HepG2 (cell line): ENCODE data around the gene ZFYVE28. TPM values are rescaled to one million over a fixed set of nuclear protein-coding genes. Genes with fewer than 3 reads are reported as not detected.

Experiments
- FIP1L1 ChIP-seq: fragments of 200-400 bp; formaldehyde crosslinking; IDR thresholded peaks from 2 replicates; pipeline ENCODE4 v1.6.1; 2018; ENCODE audit warnings: low read depth, mild to moderate bottlenecking, low read length, moderate library complexity, borderline replicate concordance; ENCODE audit not compliant: insufficient read depth
- MAX ChIP-seq: IDR thresholded peaks from 2 replicates; pipeline ENCODE4 v1.6.1; 2012; ENCODE audit warnings: inconsistent platforms
- MAZ ChIP-seq, 2 experiments: sonication (generic) in 1 of 2; formaldehyde crosslinking in 1 of 2; IDR thresholded peaks; 2 replicates each; pipeline versions ENCODE4 v1.5.0 to v1.6.1; 2012 to 2020; ENCODE audit warnings: low read depth in 2 of 2, mild to moderate bottlenecking in 2 of 2, borderline replicate concordance in 1 of 2, improper control_type of control experiment in 1 of 2, low read length in 1 of 2, missing genetic modification reagents in 1 of 2, moderate library complexity in 1 of 2
- MTF2 ChIP-seq: sonication (generic); formaldehyde crosslinking; IDR thresholded peaks from 2 replicates; pipeline ENCODE4 v1.5.0; 2020; ENCODE audit warnings: missing genetic modification reagents, borderline replicate concordance
- MYC ChIP-seq: sonication (generic); formaldehyde crosslinking; IDR thresholded peaks from 2 replicates; pipeline ENCODE4 v1.9.0; 2021; ENCODE audit warnings: missing genetic modification reagents, borderline replicate concordance
- NAIF1 ChIP-seq: sonication (generic); formaldehyde crosslinking; IDR thresholded peaks from 2 replicates; pipeline ENCODE4 v1.5.0; 2020; ENCODE audit warnings: mild to moderate bottlenecking, missing genetic modification reagents, borderline replicate concordance
- ONECUT2 ChIP-seq: sonication (generic); formaldehyde crosslinking; IDR thresholded peaks from 2 replicates; pipeline ENCODE4 v1.4.0; 2020; ENCODE audit warnings: missing genetic modification reagents
- REL ChIP-seq: sonication (generic); formaldehyde crosslinking; conservative IDR thresholded peaks from 2 replicates; pipeline ENCODE4 v1.8.0; 2022; ENCODE audit warnings: mild to moderate bottlenecking, missing genetic modification reagents, moderate library complexity
- RNF2 ChIP-seq: fragments of 450-650 bp; conservative IDR thresholded peaks from 2 replicates; pipeline ENCODE4 v1.6.1; 2016; ENCODE audit warnings: low read depth
- TEAD2 ChIP-seq: sonication (generic); formaldehyde crosslinking; IDR thresholded peaks from 2 replicates; pipeline ENCODE4 v1.9.0; 2021; ENCODE audit warnings: missing genetic modification reagents
- TP53 ChIP-seq: sonication (generic); formaldehyde crosslinking; conservative IDR thresholded peaks from 2 replicates; pipeline ENCODE4 v1.4.0; 2020; ENCODE audit warnings: missing genetic modification reagents
- ZC3H13 ChIP-seq: sonication (generic); formaldehyde crosslinking; IDR thresholded peaks from 2 replicates; pipeline ENCODE4 v1.8.1; 2023; ENCODE audit warnings: mild to moderate bottlenecking, missing genetic modification reagents, moderate library complexity
- ZFP91 ChIP-seq: sonication (generic); formaldehyde crosslinking; IDR thresholded peaks from 2 replicates; pipeline ENCODE4 v1.9.0; 2022; ENCODE audit warnings: missing genetic modification reagents, mild to moderate bottlenecking, borderline replicate concordance
- ZNF326 ChIP-seq: sonication (generic); formaldehyde crosslinking; IDR thresholded peaks from 2 replicates; pipeline ENCODE4 v1.4.0; 2020; ENCODE audit warnings: missing genetic modification reagents, borderline replicate concordance
- ZNF510 ChIP-seq: sonication (generic); formaldehyde crosslinking; IDR thresholded peaks from 2 replicates; pipeline ENCODE4 v1.4.0; 2020; ENCODE audit warnings: low read depth, mild to moderate bottlenecking, missing genetic modification reagents
- ZNF547 ChIP-seq: sonication (generic); formaldehyde crosslinking; IDR thresholded peaks from 2 replicates; pipeline ENCODE4 v1.5.1; 2020; ENCODE audit warnings: mild to moderate bottlenecking, missing genetic modification reagents
- ZSCAN20 ChIP-seq: sonication (generic); formaldehyde crosslinking; IDR thresholded peaks from 2 replicates; pipeline ENCODE4 v1.4.0; 2020; ENCODE audit warnings: missing genetic modification reagents, mild to moderate bottlenecking, borderline replicate concordance
- polyA plus RNA-seq, 8 experiments: library from polyadenylated mRNA; depleted of rRNA in 3 of 8; stranded (reverse) in 7 of 8; unstranded in 1 of 8; fragments of >200 nt; fragmentation: Illumina TruSeq in 4 of 8; extraction: Trizol in 4 of 8; gene quantifications; 2 replicates each; pipeline versions ENCODE4 v1.2.1 to v1.2.3, GENCODE V29; 2011 to 2016; ENCODE audit warnings: low read depth in 4 of 8, missing spikeins in 1 of 8, mixed read lengths in 1 of 8; ENCODE audit not compliant: insufficient read depth in 1 of 8
- total RNA-seq, 5 experiments: library from RNA; depleted of rRNA; stranded (reverse); fragments of >200 nt; fragmentation: Illumina TruSeq; extraction: Trizol; gene quantifications; 2 replicates each; pipeline ENCODE4 v1.2.3, GENCODE V29; 2016; ENCODE audit warnings: low read depth in 1 of 5
- TF ChIP-seq, protein P1 (sequence below): sonication (generic); formaldehyde crosslinking; IDR thresholded peaks from 2 replicates; pipeline ENCODE4 v1.4.0; 2020; ENCODE audit warnings: mild to moderate bottlenecking, missing genetic modification reagents
- TF ChIP-seq, protein P2 (sequence below): sonication (generic); formaldehyde crosslinking; IDR thresholded peaks from 2 replicates; pipeline ENCODE4 v1.4.0; 2020; ENCODE audit warnings: missing genetic modification reagents, mild to moderate bottlenecking, borderline replicate concordance
- TF ChIP-seq, protein P3 (sequence below): IDR thresholded peaks from 2 replicates; pipeline ENCODE4 v1.6.1; 2012; ENCODE audit warnings: low read depth, low read length, improper control_type of control experiment

The ZFYVE28 gene
- total and polyA plus RNA-seq, 2 of the 13 experiments (the other 11 are each of a cell fraction or from before 2014, with no cell fraction given) = 0.12 to 0.22 TPM

DNA sequence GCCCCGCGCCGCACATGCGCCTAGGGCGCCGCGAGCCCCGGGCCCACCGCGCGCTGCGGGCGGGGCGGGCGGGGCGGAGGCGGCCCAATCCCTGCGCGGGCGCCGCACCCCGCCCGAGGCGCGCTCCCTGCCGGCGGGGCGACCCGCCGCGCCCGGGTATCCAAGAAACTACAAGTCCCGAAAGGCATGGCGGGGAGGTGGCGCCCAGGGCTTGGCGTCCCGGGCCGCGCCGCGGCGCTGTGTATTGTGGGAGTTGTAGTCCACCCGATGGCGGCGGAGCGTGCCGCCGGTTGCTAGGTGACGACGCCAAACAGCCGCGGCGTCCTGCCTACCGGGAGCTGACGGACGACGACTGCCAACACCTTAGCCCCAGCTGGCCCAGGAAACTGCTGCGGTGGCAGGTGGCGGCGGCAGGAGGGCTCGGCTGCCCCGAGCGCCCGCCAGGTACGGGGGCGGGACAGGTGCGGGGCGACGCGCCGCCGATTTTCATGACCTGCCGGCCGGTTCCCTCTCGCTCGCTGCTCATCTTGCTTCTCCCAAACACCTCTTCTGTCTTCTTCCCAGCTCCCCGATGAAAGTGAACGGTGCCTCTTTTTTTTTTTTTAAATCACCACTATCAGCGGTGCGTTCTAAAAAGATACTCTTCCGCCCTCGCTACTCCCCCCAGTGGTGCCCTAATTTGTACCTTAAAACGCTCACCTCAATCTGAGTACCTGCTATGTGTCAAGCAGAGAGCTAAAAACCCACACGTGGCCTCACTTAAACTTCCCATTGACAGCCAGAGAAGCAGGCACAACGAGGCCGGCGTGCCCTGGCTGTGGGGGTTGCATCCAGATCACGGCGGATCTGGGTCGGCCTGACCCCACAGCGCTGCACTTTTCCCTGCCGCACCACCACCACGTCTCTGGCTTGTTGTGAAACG lies 466 bp upstream of the ZFYVE28 start, which contains the start of gene CFAP99 (continued):
- TF ChIP-seq ONECUT2 (CRISPR knock-in tag) (no peak), MYC (CRISPR knock-in tag) (0 out of 2 replicates have a peak, but pooled peaks have one; percentile 16), MTF2 (CRISPR knock-in tag) (0 out of 2 replicates have a peak, but pooled peaks have one; percentile 16), ZSCAN20 (CRISPR knock-in tag) (no peak), FIP1L1 (no peak), TEAD2 (CRISPR knock-in tag) (no peak), ZNF547 (CRISPR knock-in tag) (no peak), ZFP91 (CRISPR knock-in tag) (peak; percentile 35; the same call in 1 of the 2 replicates), ZNF326 (CRISPR knock-in tag) (no peak), ZNF510 (0 out of 2 replicates have a peak, but pooled peaks have one; percentile 27), REL (CRISPR knock-in tag) (no peak), NAIF1 (CRISPR knock-in tag) (no peak), MAX (0 out of 2 replicates have a peak, but pooled peaks have one; percentile 49), TP53 (no peak), ZC3H13 (CRISPR knock-in tag) (no peak), RNF2 (0 out of 2 replicates have a peak, but pooled peaks have one; percentile 54), MAZ (IDR thresholded peaks at IDR 0.05; ENCODE audit: borderline replicate concordance, low read depth, low read length) (no peak), MAZ (CRISPR knock-in tag; IDR thresholded peaks at IDR 0.05; ENCODE audit: low read depth) (peak; percentile 27; the same call in 1 of the 2 replicates)
- TF ChIP-seq, protein P1, sequence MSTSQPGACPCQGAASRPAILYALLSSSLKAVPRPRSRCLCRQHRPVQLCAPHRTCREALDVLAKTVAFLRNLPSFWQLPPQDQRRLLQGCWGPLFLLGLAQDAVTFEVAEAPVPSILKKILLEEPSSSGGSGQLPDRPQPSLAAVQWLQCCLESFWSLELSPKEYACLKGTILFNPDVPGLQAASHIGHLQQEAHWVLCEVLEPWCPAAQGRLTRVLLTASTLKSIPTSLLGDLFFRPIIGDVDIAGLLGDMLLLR = 0 out of 2 replicates have a peak, but pooled peaks have one; percentile 38
- TF ChIP-seq, protein P2, sequence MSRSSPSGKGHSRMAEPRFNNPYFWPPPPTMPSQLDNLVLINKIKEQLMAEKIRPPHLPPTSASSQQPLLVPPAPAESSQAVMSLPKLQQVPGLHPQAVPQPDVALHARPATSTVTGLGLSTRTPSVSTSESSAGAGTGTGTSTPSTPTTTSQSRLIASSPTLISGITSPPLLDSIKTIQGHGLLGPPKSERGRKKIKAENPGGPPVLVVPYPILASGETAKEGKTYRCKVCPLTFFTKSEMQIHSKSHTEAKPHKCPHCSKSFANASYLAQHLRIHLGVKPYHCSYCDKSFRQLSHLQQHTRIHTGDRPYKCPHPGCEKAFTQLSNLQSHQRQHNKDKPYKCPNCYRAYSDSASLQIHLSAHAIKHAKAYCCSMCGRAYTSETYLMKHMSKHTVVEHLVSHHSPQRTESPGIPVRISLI = no peak
- TF ChIP-seq, protein P3, sequence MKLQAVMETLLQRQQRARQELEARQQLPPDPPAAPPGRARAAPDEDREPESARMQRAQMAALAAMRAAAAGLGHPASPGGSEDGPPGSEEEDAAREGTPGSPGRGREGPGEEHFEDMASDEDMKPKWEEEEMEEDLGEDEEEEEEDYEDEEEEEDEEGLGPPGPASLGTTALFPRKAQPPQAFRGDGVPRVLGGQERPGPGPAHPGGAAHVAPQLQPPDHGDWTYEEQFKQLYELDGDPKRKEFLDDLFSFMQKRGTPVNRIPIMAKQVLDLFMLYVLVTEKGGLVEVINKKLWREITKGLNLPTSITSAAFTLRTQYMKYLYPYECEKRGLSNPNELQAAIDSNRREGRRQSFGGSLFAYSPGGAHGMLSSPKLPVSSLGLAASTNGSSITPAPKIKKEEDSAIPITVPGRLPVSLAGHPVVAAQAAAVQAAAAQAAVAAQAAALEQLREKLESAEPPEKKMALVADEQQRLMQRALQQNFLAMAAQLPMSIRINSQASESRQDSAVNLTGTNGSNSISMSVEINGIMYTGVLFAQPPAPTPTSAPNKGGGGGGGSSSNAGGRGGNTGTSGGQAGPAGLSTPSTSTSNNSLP = no peak
